ENCODE measurements around the gene UBXN11.

The UBXN11 gene

GRCh38 chr1:26353976-26354820, 47.8 kb upstream of the UBXN11 start, which contains the start of gene CRYBG2:
Gene CRYBG2, minus strand, starts transcription at chr1:26354130. Its CDS starts 7,473 bp downstream, at chr1:26346657.
- Histone ChIP-seq H2AFZ (ENCODE audit: low read length) (no peak within 1 kb of the TSS), H2BK5ac (ENCODE audit: low read length) (peak within 1 kb of the TSS; percentile 49), H2BK12ac (ENCODE audit: low read length) (peak within 1 kb of the TSS; percentile 18), H3K9me3 (replicated peaks in 1 of 2; ENCODE audit: control insufficient read depth in 2 of 2, insufficient read depth in 1 of 2, low read depth in 1 of 2, low read length in 2 of 2) (no peaks in the 10 kb centered on the region), H2BK15ac (ENCODE audit: low read length) (peak within 1 kb of the TSS; percentile 65), H3K4me3 (ENCODE audit: low read length in 2 of 2) (no peak within 1 kb of the TSS), H3K4me2 (ENCODE audit: insufficient read depth, low read length, poor library complexity, severe bottlenecking) (no peak within 1 kb of the TSS), H3K14ac (ENCODE audit: low read length) (peak within 1 kb of the TSS; percentile 48), H3K79me1 (ENCODE audit: low read depth, low read length) (no peaks in the 10 kb centered on the region), H3K9ac (ENCODE audit: low read depth, low read length, poor library complexity) (peak within 1 kb of the TSS; percentile 65), H3K18ac (ENCODE audit: low read length) (peak within 1 kb of the TSS; percentile 92), H3K4ac (ENCODE audit: low read length) (peak within 1 kb of the TSS; percentile 61), H3K36me3 (replicated peaks in 1 of 2; ENCODE audit: control insufficient read depth in 2 of 2, insufficient read depth in 2 of 2, low read length in 2 of 2) (no peaks in the 10 kb centered on the region), H2BK120ac (ENCODE audit: low read depth, low read length) (peak within 1 kb of the TSS; percentile 74), H3K27me3 (ENCODE audit: control insufficient read depth in 3 of 3, insufficient read depth in 3 of 3, low read depth in 1 of 3, low read length in 3 of 3) (peaks cover 0 to 2% (median 0%) of the 10 kb centered on the region in 3 experiments), H3K27ac (replicated peaks; ENCODE audit: low read length) (no peak within 1 kb of the TSS), H3K23ac (ENCODE audit: low read depth, low read length, poor library complexity) (peak within 1 kb of the TSS; percentile 38), H4K8ac (ENCODE audit: low read depth, low read length) (no peak within 1 kb of the TSS), H4K91ac (ENCODE audit: low read depth, low read length, poor library complexity) (no peak within 1 kb of the TSS), H3K4me1 (ENCODE audit: control insufficient read depth in 2 of 2, insufficient read depth in 1 of 2, low read depth in 1 of 2, low read length in 2 of 2) (peaks cover 55 to 62% of the 10 kb centered on the region in 2 donors), H2AK5ac (ENCODE audit: low read depth, low read length) (peak within 1 kb of the TSS; percentile 61)
- DNase-seq (ENCODE audit: low spot score), result no peak
- WGBS, 2 donors (ENCODE audit: extremely low coverage in 2 of 2, insufficient read length in 2 of 2, insufficient replicate concordance in 1 of 2), result no CpG with 5 or more reads among the region's 21 CpGs

GRCh38 chr1:26353210-26353859, 46.9 kb upstream of the UBXN11 start:
- no CpG with 5 or more reads among the region's 4 CpGs for WGBS, 2 donors (ENCODE audit: extremely low coverage in 2 of 2, insufficient read length in 2 of 2, insufficient replicate concordance in 1 of 2)
- no peak for DNase-seq (ENCODE audit: low spot score)
- H2AFZ ChIP-seq (ENCODE audit: low read length), result no peak overlapping the region
- H3K27me3 ChIP-seq (ENCODE audit: control insufficient read depth in 3 of 3, insufficient read depth in 3 of 3, low read depth in 1 of 3, low read length in 3 of 3), result no peaks in the 10 kb centered on the region
- H2BK15ac ChIP-seq (ENCODE audit: low read length), result peak overlapping the region; percentile 65
- no peak overlapping the region for H3K27ac ChIP-seq (replicated peaks; ENCODE audit: low read length)
- peak overlapping the region; percentile 92 for H3K18ac ChIP-seq (ENCODE audit: low read length)
- peak overlapping the region; percentile 18 for H2BK12ac ChIP-seq (ENCODE audit: low read length)
- H3K23ac ChIP-seq (ENCODE audit: low read depth, low read length, poor library complexity), result no peak overlapping the region
- no peak overlapping the region for H3K4me2 ChIP-seq (ENCODE audit: insufficient read depth, low read length, poor library complexity, severe bottlenecking)
- H3K9ac ChIP-seq (ENCODE audit: low read depth, low read length, poor library complexity), result peak overlapping the region; percentile 24
- H2BK5ac ChIP-seq (ENCODE audit: low read length), result peak overlapping the region; percentile 27
- H3K4ac ChIP-seq (ENCODE audit: low read length), result peak overlapping the region; percentile 13
- H4K8ac ChIP-seq (ENCODE audit: low read depth, low read length), result no peak overlapping the region
- H3K4me1 ChIP-seq (ENCODE audit: control insufficient read depth in 2 of 2, insufficient read depth in 1 of 2, low read depth in 1 of 2, low read length in 2 of 2), result peaks cover 51 to 62% of the 10 kb centered on the region in 2 donors
- no peaks in the 10 kb centered on the region for H3K79me1 ChIP-seq (ENCODE audit: low read depth, low read length)
- no peak overlapping the region for H3K4me3 ChIP-seq (ENCODE audit: low read length in 2 of 2)
- no peaks in the 10 kb centered on the region for H3K9me3 ChIP-seq (replicated peaks in 1 of 2; ENCODE audit: control insufficient read depth in 2 of 2, insufficient read depth in 1 of 2, low read depth in 1 of 2, low read length in 2 of 2)
- peak overlapping the region; percentile 74 for H2BK120ac ChIP-seq (ENCODE audit: low read depth, low read length)
- H3K36me3 ChIP-seq (replicated peaks in 1 of 2; ENCODE audit: control insufficient read depth in 2 of 2, insufficient read depth in 2 of 2, low read length in 2 of 2), result no peaks in the 10 kb centered on the region
- H3K14ac ChIP-seq (ENCODE audit: low read length), result no peak overlapping the region
- H2AK5ac ChIP-seq (ENCODE audit: low read depth, low read length), result peak overlapping the region; percentile 61
- no peak overlapping the region for H4K91ac ChIP-seq (ENCODE audit: low read depth, low read length, poor library complexity)

- H3K4me2 ChIP-seq (ENCODE audit: insufficient read depth, low read length, poor library complexity, severe bottlenecking), result no peak overlapping the region
- peaks cover 0 to 2% of the 10 kb centered on the region in 2 donors for H3K36me3 ChIP-seq (replicated peaks in 1 of 2; ENCODE audit: control insufficient read depth in 2 of 2, insufficient read depth in 2 of 2, low read length in 2 of 2)
- peak overlapping the region; percentile 0 for H2BK5ac ChIP-seq (ENCODE audit: low read length)
- DNase-seq (ENCODE audit: low spot score), result no peak
- H4K91ac ChIP-seq (ENCODE audit: low read depth, low read length, poor library complexity), result no peak overlapping the region
- peaks cover 51 to 62% of the 10 kb centered on the region in 2 donors for H3K4me1 ChIP-seq (ENCODE audit: control insufficient read depth in 2 of 2, insufficient read depth in 1 of 2, low read depth in 1 of 2, low read length in 2 of 2)
- no peaks in the 10 kb centered on the region for H3K79me1 ChIP-seq (ENCODE audit: low read depth, low read length)
- WGBS, 2 donors (ENCODE audit: extremely low coverage in 2 of 2, insufficient read length in 2 of 2, insufficient replicate concordance in 1 of 2), result no CpG with 5 or more reads among the region's 5 CpGs
- H3K4me3 ChIP-seq (ENCODE audit: low read length in 2 of 2), result no peak overlapping the region
- no peaks in the 10 kb centered on the region for H3K27me3 ChIP-seq (ENCODE audit: control insufficient read depth in 3 of 3, insufficient read depth in 3 of 3, low read depth in 1 of 3, low read length in 3 of 3)
- H2BK120ac ChIP-seq (ENCODE audit: low read depth, low read length), result no peak overlapping the region
- H4K8ac ChIP-seq (ENCODE audit: low read depth, low read length), result no peak overlapping the region
- peak overlapping the region; percentile 13 for H3K18ac ChIP-seq (ENCODE audit: low read length)
- H2AK5ac ChIP-seq (ENCODE audit: low read depth, low read length), result peak overlapping the region; percentile 0
- no peaks in the 10 kb centered on the region for H3K9me3 ChIP-seq (replicated peaks in 1 of 2; ENCODE audit: control insufficient read depth in 2 of 2, insufficient read depth in 1 of 2, low read depth in 1 of 2, low read length in 2 of 2)
- no peak overlapping the region for H3K14ac ChIP-seq (ENCODE audit: low read length)
- H2BK12ac ChIP-seq (ENCODE audit: low read length), result no peak overlapping the region
- H3K27ac ChIP-seq (replicated peaks; ENCODE audit: low read length), result peak overlapping the region; percentile 67
- H2AFZ ChIP-seq (ENCODE audit: low read length), result no peak overlapping the region
- no peak overlapping the region for H2BK15ac ChIP-seq (ENCODE audit: low read length)
- H3K23ac ChIP-seq (ENCODE audit: low read depth, low read length, poor library complexity), result no peak overlapping the region
- H3K9ac ChIP-seq (ENCODE audit: low read depth, low read length, poor library complexity), result no peak overlapping the region
- no peak overlapping the region for H3K4ac ChIP-seq (ENCODE audit: low read length)
Observed at GRCh38 chr1:26352338-26352679, 45.9 kb upstream of the UBXN11 start.
